Effector CD8-positive, alpha-beta T cell (primary cell): ENCODE measurements around the gene TMEM255B.
"Not testable (repeated sequence)": the region's sequence is repeated elsewhere in the genome, so short reads cannot be mapped to it uniquely, and the experiment has no call there.

Experiments used
- DNase-seq: peaks from one replicate; lab custom pipeline; 2025; lab: John Stamatoyannopoulos, UW

The TMEM255B gene

GRCh38 chr13:113786262-113786841, 27.3 kb downstream of the TMEM255B start:
- DNase-seq = no peak

- DNase-seq = no peak
Observed at GRCh38 chr13:113787694-113788093, 28.7 kb downstream of the TMEM255B start.

GRCh38 chr13:113788413-113789135, 29.5 kb downstream of the TMEM255B start:
- DNase-seq = no peak

GRCh38 chr13:113789167-113789566, 30.1 kb downstream of the TMEM255B start:
- DNase-seq = no peak

- DNase-seq = not testable (repeated sequence)
Observed at GRCh38 chr13:113789931-113790330, 30.9 kb downstream of the TMEM255B start.

- DNase-seq = no peak
Observed at GRCh38 chr13:113791226-113791625, 32.2 kb downstream of the TMEM255B start.

GRCh38 chr13:113791761-113792160, 32.7 kb downstream of the TMEM255B start:
- no peak for DNase-seq

- DNase-seq = no peak
Observed at GRCh38 chr13:113792236-113792770, 33.3 kb downstream of the TMEM255B start.

GRCh38 chr13:113792886-113793717, 34.1 kb downstream of the TMEM255B start:
- no peak for DNase-seq

- DNase-seq = no peak
Observed at GRCh38 chr13:113793718-113794085, 34.7 kb downstream of the TMEM255B start.

- no peak for DNase-seq
Observed at GRCh38 chr13:113794086-113794485, 35.1 kb downstream of the TMEM255B start.

- DNase-seq = no peak
Observed at GRCh38 chr13:113794764-113795173, 35.7 kb downstream of the TMEM255B start.

GRCh38 chr13:113795362-113795761, 36.3 kb downstream of the TMEM255B start:
- not testable (repeated sequence) for DNase-seq

GRCh38 chr13:113796211-113796963, 37.4 kb downstream of the TMEM255B start:
- no peak for DNase-seq

GRCh38 chr13:113796964-113797676, 38.1 kb downstream of the TMEM255B start:
- no peak for DNase-seq

- no peak for DNase-seq
Observed at GRCh38 chr13:113798200-113798811, 39.3 kb downstream of the TMEM255B start.

- no peak for DNase-seq
Observed at GRCh38 chr13:113800576-113800926, 41.5 kb downstream of the TMEM255B start.

- DNase-seq = no peak
Observed at GRCh38 chr13:113801289-113801961, 42.4 kb downstream of the TMEM255B start.

GRCh38 chr13:113802090-113802531, 43.1 kb downstream of the TMEM255B start:
- DNase-seq = no peak

- DNase-seq = no peak
Observed at GRCh38 chr13:113802761-113803160, 43.7 kb downstream of the TMEM255B start.
